Upper lobe of left lung (tissue), 4 donors: ENCODE measurements around the gene CD300LF.

Experiments used
- EP300 ChIP-seq, 4 donors: sonication (generic); formaldehyde crosslinking; IDR thresholded peaks; one replicate each; pipeline ENCODE4 v1.5.1; 2017; ENCODE audit warnings: antibody characterized with exemption in 4 of 4, control low read depth in 2 of 4
- POLR2A ChIP-seq, 4 donors: fragments of 450-650 bp; IDR thresholded peaks; one replicate each; pipeline ENCODE4 v1.5.1; 2016 to 2017; ENCODE audit warnings: antibody characterized with exemption in 4 of 4, mild to moderate bottlenecking in 2 of 4
- POLR2AphosphoS5 ChIP-seq, 2 donors: sonication (generic); formaldehyde crosslinking; IDR thresholded peaks; one replicate each; pipeline ENCODE4 v1.5.1; 2017; ENCODE audit warnings: antibody characterized with exemption in 2 of 2
- TF ChIP-seq, protein P1 (sequence below), 6 experiments: fragments of 450-650 bp in 4 of 6; fragments of 200-600 bp in 2 of 6; sonication (generic) in 2 of 6; IDR thresholded peaks; one replicate each; pipeline ENCODE4 v1.5.1; 2016 to 2019; ENCODE audit warnings: antibody characterized with exemption in 6 of 6

GRCh38 chr17:74730491-74731346, 18.0 kb upstream of the CD300LF start:
- TF ChIP-seq, protein P1, sequence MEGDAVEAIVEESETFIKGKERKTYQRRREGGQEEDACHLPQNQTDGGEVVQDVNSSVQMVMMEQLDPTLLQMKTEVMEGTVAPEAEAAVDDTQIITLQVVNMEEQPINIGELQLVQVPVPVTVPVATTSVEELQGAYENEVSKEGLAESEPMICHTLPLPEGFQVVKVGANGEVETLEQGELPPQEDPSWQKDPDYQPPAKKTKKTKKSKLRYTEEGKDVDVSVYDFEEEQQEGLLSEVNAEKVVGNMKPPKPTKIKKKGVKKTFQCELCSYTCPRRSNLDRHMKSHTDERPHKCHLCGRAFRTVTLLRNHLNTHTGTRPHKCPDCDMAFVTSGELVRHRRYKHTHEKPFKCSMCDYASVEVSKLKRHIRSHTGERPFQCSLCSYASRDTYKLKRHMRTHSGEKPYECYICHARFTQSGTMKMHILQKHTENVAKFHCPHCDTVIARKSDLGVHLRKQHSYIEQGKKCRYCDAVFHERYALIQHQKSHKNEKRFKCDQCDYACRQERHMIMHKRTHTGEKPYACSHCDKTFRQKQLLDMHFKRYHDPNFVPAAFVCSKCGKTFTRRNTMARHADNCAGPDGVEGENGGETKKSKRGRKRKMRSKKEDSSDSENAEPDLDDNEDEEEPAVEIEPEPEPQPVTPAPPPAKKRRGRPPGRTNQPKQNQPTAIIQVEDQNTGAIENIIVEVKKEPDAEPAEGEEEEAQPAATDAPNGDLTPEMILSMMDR (IDR thresholded peaks at IDR 0.05), result no peak
- TF ChIP-seq POLR2A (IDR thresholded peaks at IDR 0.05), result no peak
- no peak for TF ChIP-seq EP300 (IDR thresholded peaks at IDR 0.05)
- peak in 1 of 2 donors; percentile 36 for TF ChIP-seq POLR2AphosphoS5 (IDR thresholded peaks at IDR 0.05)
